Cardiac septum (tissue), 1 donor: Measurements from ENCODE around the gene USP30. TPM values are rescaled to one million over a fixed set of nuclear protein-coding genes. Genes with fewer than 3 reads are reported as not detected.
"Not testable (repeated sequence)": the region's sequence is repeated elsewhere in the genome, so short reads cannot be mapped to it uniquely, and the experiment has no call there.

Source experiments
- DNase-seq: peaks from one replicate; pipeline ENCODE4 v3.0.0-alpha.2; 2020; ENCODE audit warnings: low spot score
- intact Hi-C: fragments of 100-400 bp; cut with DNase I; formaldehyde crosslinking; loops from one replicate; pipeline ENCODE4 v1.14.0; 2022
- total RNA-seq: library from RNA; stranded (reverse); fragmentation: NEBNext Ultra II Directional; extraction: Animal tissue kit (Norgen Biotek cat#: 25700); gene quantifications from one replicate; pipeline ENCODE4 v1.2.1, GENCODE V29; 2021
- donor health status: DM: no; HTN: no; CAD: no.

Gene USP30
- total RNA-seq, 1 donor from 2014 or later = 15.9 TPM

DNA sequence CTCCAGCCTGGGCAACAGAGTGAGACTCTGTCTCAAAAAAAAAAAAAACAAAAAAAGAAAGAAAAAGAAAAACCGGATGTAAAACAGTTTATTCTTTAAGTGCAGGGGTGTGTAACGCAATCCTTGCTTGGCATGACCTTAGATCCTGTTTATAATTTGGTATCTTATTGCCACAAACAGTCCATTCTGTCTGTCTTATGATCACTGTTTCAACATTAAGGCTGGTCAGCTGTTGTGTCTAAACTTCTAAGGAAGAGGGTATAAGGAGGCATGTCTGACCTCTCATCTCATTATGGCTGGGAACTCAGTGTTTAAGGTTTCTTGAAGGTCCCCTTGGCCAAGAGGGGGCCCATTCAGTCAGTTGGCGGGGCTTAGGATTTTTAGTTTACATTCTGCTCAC is 3.7 kb upstream of the USP30 start:
- intact Hi-C loops, DNase-seq: not testable (repeated sequence)

DNA sequence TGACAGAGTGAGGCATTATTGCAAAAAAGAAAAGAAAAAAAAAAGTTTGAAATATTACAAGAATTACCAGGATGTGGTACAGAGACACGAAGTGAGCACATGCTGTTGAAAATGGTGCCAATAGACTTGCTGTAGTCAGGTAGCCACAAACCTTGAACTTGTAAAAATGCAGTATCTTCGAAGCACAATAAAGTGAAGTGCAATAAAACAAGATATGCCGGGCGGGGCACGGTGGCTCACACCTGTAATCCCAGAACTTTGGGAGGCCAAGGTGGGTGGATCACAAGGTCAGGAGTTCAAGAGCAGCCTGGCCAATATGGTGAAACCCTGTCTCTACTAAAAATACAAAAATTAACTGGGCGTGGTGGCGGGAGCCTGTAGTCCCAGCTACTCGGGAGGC is 2.6 kb upstream of the USP30 start:
- intact Hi-C loops, DNase-seq: not testable (repeated sequence)

DNA sequence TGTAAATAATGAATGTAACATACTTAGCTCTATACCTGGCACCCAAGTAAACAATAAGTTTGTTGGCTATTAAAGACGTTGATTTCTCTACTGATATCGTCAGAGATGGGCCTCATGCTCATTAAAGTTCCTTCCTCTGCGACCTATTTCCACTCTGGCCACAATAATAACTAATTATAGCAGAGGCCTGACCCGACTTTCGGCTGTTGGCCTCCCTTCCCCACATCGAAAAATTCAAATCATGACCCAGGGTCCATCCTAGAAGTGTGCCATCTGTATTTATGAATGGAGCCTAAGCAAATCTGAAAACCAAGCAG is 321 bp upstream of the USP30 start:
- no peak for DNase-seq
- intact Hi-C loops = no loop called here

GRCh38 chr12:109053382-109054123 is 1.2 kb downstream of the USP30 start:
- DNase-seq = no peak
- intact Hi-C loops = no loop called here

- intact Hi-C loops, DNase-seq: not testable (repeated sequence)
These were observed 1.7 kb downstream of the USP30 start for GRCh38 chr12:109054124-109054513.

GRCh38 chr12:109054520-109054919 is 2.1 kb downstream of the USP30 start:
- intact Hi-C loops = no loop called here
- DNase-seq = no peak

DNA sequence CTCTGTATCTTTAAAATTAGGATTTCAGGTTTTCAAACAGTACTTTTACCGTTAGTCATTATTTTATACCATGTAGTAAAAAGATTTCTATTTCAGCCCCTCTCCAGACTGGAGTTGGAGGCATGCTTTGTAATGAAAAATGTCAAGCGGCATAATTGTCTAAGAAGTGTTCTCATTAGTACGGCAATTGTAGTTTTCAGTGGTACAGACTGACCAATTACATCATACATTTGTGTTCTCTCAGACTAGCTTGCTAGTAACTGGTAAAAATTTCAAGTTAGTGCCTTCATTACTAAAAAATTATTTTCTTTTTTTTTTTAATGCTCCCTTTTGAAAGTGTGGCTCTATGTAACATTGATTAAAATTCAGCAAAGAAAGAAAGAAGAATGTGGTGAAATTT is 4.5 kb downstream of the USP30 start:
- no peak for DNase-seq
- intact Hi-C loops = no loop called here

- intact Hi-C loops = no loop called here
- no peak for DNase-seq
These were observed 5.0 kb downstream of the USP30 start for GRCh38 chr12:109057376-109057775.

GRCh38 chr12:109058773-109059172 is 6.4 kb downstream of the USP30 start:
- intact Hi-C loops = no loop called here
- DNase-seq = no peak

- intact Hi-C loops = no loop called here
- DNase-seq = no peak
These were observed 11.8 kb downstream of the USP30 start for GRCh38 chr12:109064143-109064542.

GRCh38 chr12:109065154-109065852 is 12.9 kb downstream of the USP30 start:
- DNase-seq = no peak
- intact Hi-C loops = no loop called here

DNA sequence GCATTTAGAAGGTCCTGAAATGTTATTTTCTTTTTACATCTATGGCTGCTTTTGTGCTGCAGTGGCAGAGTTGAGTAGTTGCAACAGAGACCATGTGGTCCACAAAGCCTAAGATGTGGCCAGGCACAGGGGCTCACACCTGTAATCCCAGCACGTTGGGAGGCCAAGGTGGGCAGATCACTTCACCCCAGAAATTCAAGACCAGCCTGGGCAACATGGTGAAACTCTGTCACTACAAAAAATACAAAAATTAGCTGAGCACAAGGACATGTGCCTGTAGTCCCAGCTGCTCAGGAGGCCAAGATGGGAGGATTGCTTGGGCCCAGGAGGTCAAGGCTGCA is 13.4 kb downstream of the USP30 start:
- DNase-seq = no peak
- intact Hi-C loops = no loop called here

GRCh38 chr12:109069307-109070271 is 17.2 kb downstream of the USP30 start:
- no peak for DNase-seq
- intact Hi-C loops = no loop called here

- intact Hi-C loops = no loop called here
These were observed 22.5 kb downstream of the USP30 start for GRCh38 chr12:109074866-109075265.

GRCh38 chr12:109082751-109083150 is 30.4 kb downstream of the USP30 start:
- intact Hi-C loops = no loop called here
- DNase-seq = no peak

More at GRCh38 chr12:109074866-109075265, 22.5 kb downstream of the USP30 start:
- DNase-seq = no peak

DNA sequence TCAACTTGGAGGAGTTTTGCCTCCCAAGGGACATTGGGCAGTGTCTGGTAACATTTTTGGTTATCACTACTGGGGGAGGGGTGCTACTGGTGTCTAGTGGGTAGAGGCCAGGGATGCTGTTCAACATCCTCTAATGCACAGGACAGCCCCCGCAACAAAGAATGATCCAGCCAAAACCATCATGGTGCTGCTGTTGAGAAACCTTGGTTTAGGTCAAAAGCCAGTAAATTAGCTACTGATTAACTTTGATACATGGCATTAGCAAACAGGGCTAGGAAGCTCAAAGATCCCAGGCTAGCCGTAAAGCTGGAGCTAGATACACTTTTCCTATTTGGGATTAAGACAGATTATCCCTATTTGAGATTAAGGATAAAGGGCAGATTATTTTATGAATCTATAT is 32.0 kb downstream of the USP30 start:
- intact Hi-C loops = no loop called here
- no peak for DNase-seq

- no peak for DNase-seq
- intact Hi-C loops = no loop called here
These were observed 33.2 kb downstream of the USP30 start for GRCh38 chr12:109085590-109085989.

GRCh38 chr12:109087250-109087649 is 34.9 kb downstream of the USP30 start:
- intact Hi-C loops = no loop called here

DNA sequence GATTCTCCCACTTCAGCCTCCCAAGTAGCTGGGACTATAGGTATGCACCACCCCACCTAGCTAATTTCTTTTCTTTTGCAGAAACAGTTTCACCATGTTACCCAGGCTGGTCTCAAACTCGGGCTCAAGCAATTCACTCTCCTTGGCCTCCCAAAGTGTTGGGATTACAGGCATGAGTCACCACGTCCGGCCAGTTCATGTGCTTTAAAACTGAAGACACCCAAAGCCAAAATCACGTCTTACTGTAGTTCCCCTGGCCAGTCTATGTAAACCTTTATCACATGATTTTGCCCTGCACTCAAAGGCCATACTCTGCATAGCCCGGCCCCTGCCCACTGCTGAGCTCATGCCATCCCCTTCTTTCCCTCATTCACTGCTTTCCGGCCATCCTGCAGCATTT is 36.4 kb downstream of the USP30 start:
- DNase-seq = no peak
- intact Hi-C loops = no loop called here

More at GRCh38 chr12:109087250-109087649, 34.9 kb downstream of the USP30 start:
- DNase-seq = no peak

DNA sequence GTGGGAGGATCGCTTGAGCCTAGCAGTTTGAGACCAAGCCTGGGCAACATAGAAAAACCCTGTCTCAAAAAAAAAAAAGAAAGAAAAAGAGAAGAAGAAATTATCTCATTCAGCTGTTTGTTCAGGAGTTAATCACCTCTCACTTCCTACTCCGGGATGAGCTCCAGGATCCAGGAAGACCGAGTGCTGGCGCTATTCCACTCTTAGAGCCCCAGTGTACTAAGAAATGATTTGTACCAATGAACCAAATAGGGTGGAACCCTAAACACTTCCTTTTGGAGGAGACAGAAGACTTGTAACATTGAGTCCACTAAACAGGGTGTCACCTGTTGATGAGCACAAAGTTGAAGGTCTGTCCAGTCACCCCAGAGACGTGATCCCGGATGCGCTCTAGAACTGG is 37.3 kb downstream of the USP30 start:
- intact Hi-C loops = loop anchor here (5.0 to 10.0 kb wide), 3 partner anchors 137 to 285 kb away; partner anchors contain the start of gene SSH1
- no peak for DNase-seq
